ENCODE measurements around the gene SUPT7L.

SUPT7L gene

DNA sequence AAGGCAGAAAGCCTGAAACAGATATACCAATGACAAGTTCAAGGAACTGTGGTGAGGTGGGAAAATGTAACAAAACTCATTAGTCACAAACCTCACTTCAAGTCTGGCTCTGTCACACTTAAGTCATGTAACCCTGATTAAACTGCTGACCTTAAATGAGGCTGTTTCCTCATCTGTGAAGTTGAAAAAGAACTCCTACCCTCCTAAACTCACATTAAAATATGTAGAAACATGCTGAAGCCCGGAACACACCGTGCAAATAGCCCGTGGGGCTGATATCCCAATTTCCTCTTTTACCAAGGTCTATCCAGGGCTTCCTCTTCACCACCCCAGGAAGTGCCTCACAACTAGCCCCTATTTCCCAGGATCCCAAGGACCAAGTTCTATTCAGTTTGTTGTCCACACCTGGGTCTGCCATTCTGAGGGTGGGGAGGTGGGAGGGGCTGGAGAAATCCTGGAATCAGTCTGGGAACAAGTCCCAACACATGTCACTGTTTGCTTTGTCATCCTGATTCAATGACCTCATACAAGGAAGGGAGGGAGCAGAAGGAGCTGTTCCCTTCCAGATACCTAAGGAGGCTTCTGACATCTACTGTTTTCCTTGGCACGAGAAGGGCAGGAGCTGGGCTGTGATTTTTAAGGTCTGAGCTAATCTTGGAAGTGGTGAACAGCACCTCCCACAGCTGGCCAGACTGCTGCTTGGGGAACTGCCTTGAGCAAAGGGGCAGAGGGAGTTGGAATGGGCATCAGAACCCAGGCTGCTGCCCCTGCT is 42.6 kb upstream of the SUPT7L start:
- DNase-seq (ENCODE audit: extremely low read depth, insufficient read length), result no peak
- Histone ChIP-seq H3K27me3 (replicated peaks; ENCODE audit: control insufficient read depth, insufficient read depth, low read length) (no peaks in the 10 kb centered on the region), H3K36me3 (ENCODE audit: control insufficient read depth, insufficient read depth, low read length) (no peaks in the 10 kb centered on the region), H3K4me3 (replicated peaks; ENCODE audit: low read depth, low read length) (no peak overlapping the region)
- TF ChIP-seq, protein P1, sequence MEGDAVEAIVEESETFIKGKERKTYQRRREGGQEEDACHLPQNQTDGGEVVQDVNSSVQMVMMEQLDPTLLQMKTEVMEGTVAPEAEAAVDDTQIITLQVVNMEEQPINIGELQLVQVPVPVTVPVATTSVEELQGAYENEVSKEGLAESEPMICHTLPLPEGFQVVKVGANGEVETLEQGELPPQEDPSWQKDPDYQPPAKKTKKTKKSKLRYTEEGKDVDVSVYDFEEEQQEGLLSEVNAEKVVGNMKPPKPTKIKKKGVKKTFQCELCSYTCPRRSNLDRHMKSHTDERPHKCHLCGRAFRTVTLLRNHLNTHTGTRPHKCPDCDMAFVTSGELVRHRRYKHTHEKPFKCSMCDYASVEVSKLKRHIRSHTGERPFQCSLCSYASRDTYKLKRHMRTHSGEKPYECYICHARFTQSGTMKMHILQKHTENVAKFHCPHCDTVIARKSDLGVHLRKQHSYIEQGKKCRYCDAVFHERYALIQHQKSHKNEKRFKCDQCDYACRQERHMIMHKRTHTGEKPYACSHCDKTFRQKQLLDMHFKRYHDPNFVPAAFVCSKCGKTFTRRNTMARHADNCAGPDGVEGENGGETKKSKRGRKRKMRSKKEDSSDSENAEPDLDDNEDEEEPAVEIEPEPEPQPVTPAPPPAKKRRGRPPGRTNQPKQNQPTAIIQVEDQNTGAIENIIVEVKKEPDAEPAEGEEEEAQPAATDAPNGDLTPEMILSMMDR (IDR thresholded peaks at IDR 0.05; ENCODE audit: insufficient read depth, low read length, poor library complexity, severe bottlenecking), result no peak

DNA sequence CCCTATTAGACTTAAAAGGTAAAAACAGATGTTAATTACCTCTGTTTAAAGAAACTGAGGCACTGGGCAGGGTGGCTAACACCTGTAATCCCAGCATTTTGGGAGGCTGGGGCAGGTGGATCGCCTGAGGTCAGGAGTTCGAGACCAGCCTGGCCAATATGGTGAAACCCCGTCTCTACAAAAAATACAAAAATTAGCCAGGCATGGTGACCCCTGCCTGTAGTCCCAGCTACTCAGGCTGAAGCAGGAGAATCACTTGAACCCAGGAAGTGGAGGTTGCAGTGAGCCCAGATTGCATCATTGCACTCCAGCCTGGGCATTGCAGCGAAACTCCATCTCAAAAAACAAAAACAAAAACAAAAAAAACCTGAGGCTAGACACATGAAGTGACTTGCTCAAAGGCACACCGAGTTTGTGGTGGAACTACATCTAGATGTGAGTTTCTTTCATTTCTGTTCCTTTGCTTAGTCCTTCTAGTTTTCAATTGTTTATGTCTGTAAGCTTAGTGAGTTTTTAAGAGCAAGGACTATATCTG is 41.0 kb upstream of the SUPT7L start:
- H3K36me3 ChIP-seq (ENCODE audit: control insufficient read depth, insufficient read depth, low read length), result no peaks in the 10 kb centered on the region
- no peaks in the 10 kb centered on the region for H3K27me3 ChIP-seq (replicated peaks; ENCODE audit: control insufficient read depth, insufficient read depth, low read length)
- H3K4me3 ChIP-seq (replicated peaks; ENCODE audit: low read depth, low read length), result no peak overlapping the region
- TF ChIP-seq, protein P1 (IDR thresholded peaks at IDR 0.05; ENCODE audit: insufficient read depth, low read length, poor library complexity, severe bottlenecking), result no peak
- no peak for DNase-seq (ENCODE audit: extremely low read depth, insufficient read length)

DNA sequence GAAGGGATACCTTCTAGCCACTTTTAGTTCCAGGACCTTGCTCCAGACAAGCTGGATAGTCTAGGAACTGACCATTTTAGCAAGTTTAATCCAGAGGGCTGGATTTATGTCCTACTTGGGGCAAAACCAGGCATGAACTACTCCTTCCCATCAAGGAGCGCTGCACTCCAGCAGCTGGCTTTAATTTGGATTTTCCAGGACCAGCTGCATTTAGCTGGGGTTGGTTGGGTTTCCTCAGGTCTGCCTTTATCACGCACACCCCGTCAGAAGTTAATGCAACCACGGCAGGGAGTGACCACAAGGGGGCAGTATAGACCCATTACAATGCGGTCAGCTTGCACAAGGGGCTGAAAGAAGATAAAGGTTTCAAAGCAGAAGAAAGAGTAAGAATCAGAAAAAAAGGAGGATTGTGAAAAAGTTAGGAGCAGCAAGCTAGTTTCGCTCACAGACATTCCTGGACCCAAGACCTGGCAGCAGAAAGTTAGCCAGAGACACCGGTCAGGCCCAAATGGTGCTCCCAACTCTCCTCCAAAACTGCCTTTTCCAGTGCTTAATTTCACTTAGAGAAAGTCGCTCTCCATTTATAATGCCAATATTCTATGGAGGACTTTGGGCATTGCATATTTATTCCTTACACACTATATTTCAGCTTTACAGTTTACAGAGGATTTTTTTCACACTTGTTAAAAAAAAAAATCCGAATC is 40.4 kb upstream of the SUPT7L start:
- no peak for DNase-seq (ENCODE audit: extremely low read depth, insufficient read length)
- H3K4me3 ChIP-seq (replicated peaks; ENCODE audit: low read depth, low read length), result no peak overlapping the region
- TF ChIP-seq, protein P1 (IDR thresholded peaks at IDR 0.05; ENCODE audit: insufficient read depth, low read length, poor library complexity, severe bottlenecking), result peak; percentile 94
- H3K27me3 ChIP-seq (replicated peaks; ENCODE audit: control insufficient read depth, insufficient read depth, low read length), result no peaks in the 10 kb centered on the region
- no peaks in the 10 kb centered on the region for H3K36me3 ChIP-seq (ENCODE audit: control insufficient read depth, insufficient read depth, low read length)

DNA sequence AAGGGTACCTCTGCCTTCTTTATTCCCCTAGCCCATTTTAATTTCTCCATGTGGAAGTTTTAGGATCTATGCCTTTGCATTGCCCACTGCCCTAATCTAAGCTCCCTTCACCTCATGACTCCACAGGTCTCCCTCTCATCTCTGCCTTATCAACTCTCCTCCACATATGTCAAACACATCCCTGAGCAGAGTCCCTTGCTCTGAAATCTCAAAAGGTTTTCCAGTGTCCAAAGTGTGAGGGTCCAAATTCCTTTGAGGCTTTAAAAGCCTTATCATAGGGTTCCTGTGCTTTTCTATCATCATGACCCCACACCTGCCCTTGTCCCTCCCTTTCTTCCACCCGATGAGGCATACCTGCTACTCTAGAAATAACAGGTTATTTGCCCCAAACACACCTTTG is 38.9 kb upstream of the SUPT7L start:
- TF ChIP-seq, protein P1 (IDR thresholded peaks at IDR 0.05; ENCODE audit: insufficient read depth, low read length, poor library complexity, severe bottlenecking), result no peak
- Histone ChIP-seq H3K27me3 (replicated peaks; ENCODE audit: control insufficient read depth, insufficient read depth, low read length) (no peaks in the 10 kb centered on the region), H3K4me3 (replicated peaks; ENCODE audit: low read depth, low read length) (no peak overlapping the region), H3K36me3 (ENCODE audit: control insufficient read depth, insufficient read depth, low read length) (no peaks in the 10 kb centered on the region)
- DNase-seq (ENCODE audit: extremely low read depth, insufficient read length), result no peak

DNA sequence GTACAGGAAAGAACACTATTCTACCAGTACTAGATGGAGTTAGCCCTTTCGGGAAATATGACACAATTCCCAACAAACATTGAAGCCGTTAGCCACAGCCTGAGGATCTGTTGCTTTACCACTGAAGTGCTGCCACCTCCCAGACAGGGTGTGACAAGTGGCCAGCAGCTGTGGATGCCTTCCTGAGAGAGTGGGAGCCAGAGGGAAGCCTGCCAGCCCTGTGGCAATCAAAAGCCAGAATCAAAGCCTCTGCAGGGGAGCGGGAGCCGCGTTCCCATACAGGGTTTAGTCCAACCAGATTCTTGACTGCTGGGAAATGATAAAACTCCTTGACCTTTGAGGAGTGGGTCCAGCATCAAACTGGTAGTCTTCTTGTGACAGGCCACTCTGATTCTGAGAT is 38.3 kb upstream of the SUPT7L start:
- no peak overlapping the region for H3K4me3 ChIP-seq (replicated peaks; ENCODE audit: low read depth, low read length)
- no peaks in the 10 kb centered on the region for H3K36me3 ChIP-seq (ENCODE audit: control insufficient read depth, insufficient read depth, low read length)
- no peak for DNase-seq (ENCODE audit: extremely low read depth, insufficient read length)
- TF ChIP-seq, protein P1 (IDR thresholded peaks at IDR 0.05; ENCODE audit: insufficient read depth, low read length, poor library complexity, severe bottlenecking), result no peak
- no peaks in the 10 kb centered on the region for H3K27me3 ChIP-seq (replicated peaks; ENCODE audit: control insufficient read depth, insufficient read depth, low read length)
